GM18868 (cell line): Measurements from ENCODE around the gene ABLIM2.

Experiments used
- ATAC-seq: cut with Tn5 transposase; IDR thresholded peaks from one replicate; pipeline ENCODE4 v1.9.1; 2021; ENCODE audit warnings: mild to moderate bottlenecking, moderate library complexity; ENCODE audit not compliant: unreplicated experiment

The ABLIM2 gene

GRCh38 chr4:8073206-8073863, 85.3 kb downstream of the ABLIM2 start:
- no peak for ATAC-seq

GRCh38 chr4:8072235-8072968, 86.2 kb downstream of the ABLIM2 start:
- no peak for ATAC-seq

GRCh38 chr4:8071766-8072165, 86.8 kb downstream of the ABLIM2 start:
- ATAC-seq: no peak

DNA sequence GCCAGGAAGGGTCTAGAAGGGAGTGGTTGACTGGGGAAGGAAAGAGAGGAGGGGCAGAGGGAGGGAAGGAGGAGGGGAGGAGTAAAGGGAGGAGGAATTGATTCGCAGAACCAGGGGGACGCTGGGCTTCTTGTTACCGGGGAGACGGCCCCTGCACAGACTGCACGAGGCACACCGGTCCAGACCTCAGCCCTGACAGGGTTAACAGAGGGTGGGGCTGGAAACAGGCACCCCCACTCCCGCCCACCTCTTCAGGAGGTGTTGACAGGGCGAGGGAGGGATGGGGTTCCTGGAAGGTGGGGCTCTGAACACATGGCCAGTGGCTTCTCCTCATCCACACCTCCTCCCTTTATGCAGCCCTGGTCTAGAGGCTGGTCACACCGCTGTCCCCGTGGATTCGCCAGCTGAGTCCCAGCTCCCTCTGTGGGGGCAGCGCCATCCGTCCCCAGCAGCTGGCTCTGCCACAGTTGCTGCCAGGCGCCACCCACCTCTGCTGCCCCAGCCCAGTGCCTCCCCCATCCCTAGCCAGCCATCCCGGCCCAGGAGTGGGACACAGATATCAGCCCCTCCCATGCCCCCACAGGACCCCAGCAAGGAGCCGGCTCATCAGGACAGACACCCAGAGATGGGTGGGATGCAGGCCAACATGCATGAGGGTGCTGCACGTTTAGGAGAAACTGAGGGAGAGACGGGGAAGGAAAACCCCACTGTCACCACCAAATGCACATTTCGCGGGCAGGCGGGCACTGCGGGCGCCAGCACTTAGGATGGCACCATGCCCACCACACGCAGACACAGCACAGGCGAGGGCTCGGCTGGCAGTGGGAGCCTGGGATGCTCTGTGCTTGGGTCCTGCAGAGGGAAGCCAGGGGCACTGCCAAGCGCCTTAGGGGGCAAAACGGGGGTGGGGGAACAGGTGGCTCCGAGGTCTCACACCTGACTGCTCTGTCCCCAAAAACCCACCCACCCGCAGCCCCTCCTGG, 87.6 kb downstream of the ABLIM2 start:
- ATAC-seq: no peak

DNA sequence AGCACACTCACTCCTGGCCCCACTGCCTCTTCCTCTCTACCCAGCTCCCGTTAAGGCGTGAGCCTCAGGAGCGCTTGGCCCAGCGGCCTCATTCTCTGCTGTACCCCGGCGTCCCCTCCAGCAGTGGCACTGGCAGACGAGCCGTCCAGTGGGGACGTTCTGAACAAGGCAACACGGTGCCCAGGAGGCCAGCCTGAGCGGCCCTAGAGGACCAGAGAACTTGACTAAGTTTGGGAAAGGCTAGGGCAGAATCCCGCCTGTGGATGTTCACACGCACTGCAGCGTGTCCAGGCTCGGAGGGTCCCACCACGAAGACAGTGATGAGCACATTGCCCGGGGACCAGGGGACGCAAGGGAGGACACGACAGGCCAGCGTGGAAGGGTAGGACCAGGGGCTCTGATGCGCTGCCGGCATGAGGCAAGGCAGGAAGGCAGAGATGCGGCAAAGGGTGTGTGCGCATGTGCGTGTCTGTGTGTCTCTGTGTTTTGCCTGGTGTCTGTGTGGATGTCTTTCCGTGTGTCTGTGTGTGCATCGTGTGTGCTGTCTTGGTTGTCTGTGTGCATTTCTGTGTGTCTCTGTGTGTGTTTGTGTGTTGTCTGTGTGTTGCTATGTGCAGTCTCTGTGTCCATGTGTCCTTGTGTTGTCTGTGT, 89.4 kb downstream of the ABLIM2 start:
- no peak for ATAC-seq

DNA sequence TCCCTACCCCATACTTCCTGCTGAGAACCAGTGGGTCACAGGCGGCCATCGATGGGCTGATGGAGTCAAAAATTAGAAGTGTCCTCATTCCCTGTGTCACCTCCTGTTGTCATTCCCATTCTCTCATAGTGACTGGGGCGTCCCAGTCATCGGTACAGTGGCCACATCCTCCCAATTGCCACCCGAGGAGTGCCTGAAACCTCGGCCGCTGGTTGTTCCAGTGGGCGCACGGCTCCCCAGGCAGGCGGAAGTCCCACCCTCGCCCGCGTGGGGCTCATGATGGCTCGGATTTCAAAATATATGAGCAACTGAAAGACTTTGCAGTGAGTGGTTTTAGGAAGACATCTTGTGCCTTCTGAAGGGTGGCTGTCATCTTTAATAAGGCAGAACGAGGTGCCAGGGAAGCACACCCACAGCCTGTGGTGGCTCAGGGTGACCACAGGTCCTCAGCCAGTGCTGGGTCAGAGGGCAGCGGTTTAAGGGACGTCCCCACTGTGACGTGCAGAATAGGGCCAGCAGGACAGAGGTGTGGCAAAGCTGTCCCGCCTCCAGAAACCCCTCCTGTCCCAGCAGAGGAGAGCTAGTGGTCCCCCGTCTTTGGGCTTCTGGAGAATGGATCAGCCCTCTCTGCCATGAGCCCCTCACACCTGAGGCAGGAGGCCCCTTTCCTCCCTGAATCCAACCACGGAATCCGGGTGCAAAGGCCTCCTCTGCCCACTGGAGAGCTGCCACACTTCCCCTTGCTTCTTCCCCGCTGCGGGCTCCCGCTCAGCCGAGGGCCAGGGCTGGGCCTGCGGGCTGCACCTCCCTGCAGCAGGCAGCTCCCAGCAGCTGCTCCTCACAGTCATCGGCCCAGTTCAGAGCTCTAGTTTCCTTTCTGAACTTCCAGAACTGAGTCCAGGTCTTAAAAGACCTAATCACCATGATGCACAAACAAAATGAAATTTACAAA, 90.4 kb downstream of the ABLIM2 start:
- no peak for ATAC-seq

GRCh38 chr4:8067274-8067936, 91.2 kb downstream of the ABLIM2 start:
- ATAC-seq: no peak

DNA sequence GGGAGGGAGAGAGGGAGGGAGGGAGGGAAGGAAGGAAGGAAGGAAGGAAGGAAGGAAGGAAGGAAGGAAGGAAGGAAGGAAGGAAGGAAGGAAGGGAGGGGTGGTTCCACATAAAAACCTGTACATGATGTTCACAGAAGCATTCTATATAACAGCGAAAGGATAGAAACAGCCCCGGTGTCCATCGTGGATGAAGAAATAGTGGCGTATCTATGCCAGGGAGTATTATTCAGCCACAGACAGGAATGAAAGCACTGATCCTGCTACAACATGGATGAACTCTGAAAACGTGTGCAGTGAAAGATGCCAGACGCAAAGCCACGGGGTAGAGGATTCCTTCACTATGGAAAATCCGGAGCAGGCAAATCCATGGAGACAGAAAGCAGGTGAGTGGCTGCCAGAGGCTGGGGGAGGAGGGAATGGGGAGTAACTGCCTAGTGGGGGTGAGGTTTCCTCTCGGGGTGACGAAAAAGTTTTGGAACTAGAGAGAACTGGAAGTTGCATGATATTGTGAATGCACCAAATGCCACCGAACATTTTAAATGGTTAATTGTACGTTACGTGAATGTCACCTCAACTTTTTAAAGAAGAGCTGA, 92.2 kb downstream of the ABLIM2 start:
- no peak for ATAC-seq

DNA sequence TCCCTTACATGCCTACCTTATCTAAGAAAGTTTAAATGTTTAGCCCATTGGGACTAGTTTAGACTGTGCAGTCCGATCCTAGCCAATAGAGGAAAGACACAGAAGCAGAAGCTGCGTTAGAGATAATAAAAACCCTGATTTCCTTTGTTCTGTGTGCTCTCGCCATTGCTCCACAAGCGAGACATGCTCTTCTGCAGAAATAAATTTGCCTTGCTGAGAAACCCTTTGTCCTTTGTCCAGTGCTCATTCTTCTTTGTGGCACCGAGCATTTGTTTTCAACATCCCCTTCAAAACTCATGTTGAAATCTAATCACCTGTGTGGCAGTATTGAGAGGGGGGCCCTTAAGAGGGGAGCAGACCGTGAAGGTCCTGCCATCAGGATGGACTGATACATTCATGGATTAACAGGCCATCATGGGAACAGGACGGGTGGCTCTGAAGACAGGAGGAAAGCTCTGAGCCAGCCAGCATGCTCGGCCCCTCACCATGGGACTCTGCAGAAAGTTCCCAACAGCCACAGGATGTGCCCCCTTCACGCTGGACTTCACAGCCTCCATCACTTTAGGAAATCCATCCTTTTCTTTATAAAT, 94.5 kb downstream of the ABLIM2 start:
- no peak for ATAC-seq

DNA sequence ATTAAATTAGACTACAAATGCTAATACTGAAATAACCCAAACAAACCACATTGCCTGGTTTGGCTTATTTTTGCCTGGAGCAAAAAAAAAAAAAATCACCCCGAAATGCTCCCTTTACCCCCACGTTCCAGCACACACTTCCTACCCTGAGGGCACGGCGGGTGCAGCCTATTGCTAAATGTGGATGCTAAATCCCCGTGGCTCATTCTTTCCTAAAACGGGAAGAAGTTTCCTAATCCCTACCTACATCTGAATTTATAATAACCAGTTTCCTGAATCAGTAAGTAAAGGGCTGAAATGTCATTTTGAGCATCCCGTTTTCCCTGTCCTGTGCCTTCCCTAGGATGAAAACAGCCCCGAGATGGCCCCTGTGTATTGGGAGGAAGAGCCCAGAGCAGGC, 97.0 kb downstream of the ABLIM2 start:
- no peak for ATAC-seq

DNA sequence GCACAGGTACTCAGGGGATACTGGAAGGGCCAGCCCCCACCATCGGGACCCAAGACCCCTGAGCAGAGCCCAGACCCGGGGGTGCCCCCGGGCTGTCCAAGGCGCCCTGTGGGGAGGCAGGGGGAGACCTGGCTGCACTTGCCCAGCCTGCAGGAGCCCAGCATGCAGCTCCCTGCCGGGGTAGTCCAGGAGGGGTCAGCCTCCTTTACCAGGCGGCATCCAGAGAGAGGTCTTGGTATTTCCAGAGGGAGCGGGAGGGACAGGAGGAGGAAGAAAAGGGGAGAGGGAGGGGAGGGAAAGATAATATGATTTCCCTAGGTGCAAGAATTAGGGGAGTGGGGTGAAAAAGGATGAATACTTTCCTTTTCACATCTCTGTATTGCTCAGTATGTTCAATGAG, 97.5 kb downstream of the ABLIM2 start:
- ATAC-seq: no peak

- ATAC-seq: no peak
Measured at GRCh38 chr4:8060632-8061031, 98.0 kb downstream of the ABLIM2 start.

- no peak for ATAC-seq
Measured at GRCh38 chr4:8058031-8058479, 100.6 kb downstream of the ABLIM2 start.

- ATAC-seq: no peak
Measured at GRCh38 chr4:8055206-8055605, 103.4 kb downstream of the ABLIM2 start.

GRCh38 chr4:8053688-8054449, 104.7 kb downstream of the ABLIM2 start:
- no peak for ATAC-seq

DNA sequence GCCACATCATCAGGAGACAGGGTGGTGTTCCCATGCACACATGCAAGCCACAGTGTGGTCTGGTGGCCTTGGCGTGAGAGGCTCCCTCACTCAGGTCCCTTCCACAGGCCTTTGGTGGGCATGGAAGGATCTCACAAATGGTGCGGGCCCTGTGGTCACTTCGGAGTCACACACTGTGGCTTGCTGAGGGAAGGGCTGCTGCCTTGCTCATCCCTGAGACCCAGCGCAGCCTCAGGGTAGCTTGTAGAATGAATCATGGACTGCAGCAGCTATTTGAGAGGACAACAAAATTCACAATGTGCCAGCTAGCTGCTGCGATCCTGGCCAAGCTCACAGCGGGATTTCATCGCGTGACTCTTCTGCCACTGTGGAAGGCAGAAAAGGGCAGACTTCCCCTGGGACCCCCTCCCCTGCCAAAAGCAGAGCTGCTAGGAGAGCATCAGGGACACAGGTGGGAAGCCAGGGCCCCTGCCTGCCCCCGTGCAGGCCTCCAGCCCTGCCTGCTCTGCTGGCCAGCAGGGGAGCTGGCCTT, 106.4 kb downstream of the ABLIM2 start:
- no peak for ATAC-seq

GRCh38 chr4:8051644-8052043, 107.0 kb downstream of the ABLIM2 start:
- ATAC-seq: no peak
